HG03095 (cell line): ENCODE measurements around the gene AFG1L.

ENCODE experiments used
- ATAC-seq: cut with Tn5 transposase; IDR thresholded peaks from one replicate; pipeline ENCODE4 v1.9.1; 2021; ENCODE audit warnings: moderate library complexity; ENCODE audit not compliant: unreplicated experiment

The AFG1L gene

GRCh38 chr6:108568551-108569305 is 273.9 kb downstream of the AFG1L start:
- no peak for ATAC-seq

GRCh38 chr6:108570517-108570916 is 275.7 kb downstream of the AFG1L start:
- no peak for ATAC-seq

DNA sequence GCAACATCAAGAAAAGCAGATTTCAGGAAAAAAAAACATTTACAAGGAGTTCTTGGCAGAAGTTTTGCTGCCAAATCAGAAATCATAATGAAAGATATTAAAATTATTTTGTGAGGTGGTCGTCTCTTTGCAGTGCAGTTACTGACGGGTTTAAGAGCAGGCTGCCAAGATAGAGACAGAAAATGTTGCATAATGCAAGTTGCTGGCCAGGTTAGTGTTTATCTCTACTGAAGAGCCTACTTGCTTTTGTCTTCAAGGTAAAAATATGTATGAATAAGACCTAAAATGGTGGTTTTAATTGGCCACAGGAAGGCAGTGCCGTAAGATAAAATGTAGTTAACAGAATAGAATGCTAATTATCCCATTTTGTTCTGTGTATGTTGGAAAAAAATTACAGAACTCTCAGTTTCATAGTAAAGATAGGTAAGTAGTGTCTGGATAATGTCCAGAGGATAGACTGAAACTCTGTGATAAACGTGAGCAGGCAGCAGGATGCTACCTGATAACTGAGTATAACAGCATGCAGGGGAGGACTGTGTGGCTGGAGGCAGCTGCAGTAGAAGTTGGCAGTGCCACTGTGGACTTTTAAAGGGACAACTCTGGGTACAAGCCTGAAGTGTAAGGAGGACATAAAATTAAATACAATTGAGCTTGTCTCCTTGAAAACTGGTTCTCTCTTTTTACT is 279.7 kb downstream of the AFG1L start:
- no peak for ATAC-seq
